Trophoblast cell (in vitro differentiated cells and primary cell): ENCODE measurements around the gene IPO9.
A peak's percentile ranks its signal among the peaks of the same experiment; 100 is the strongest.

Source experiments
- DNase-seq, 2 donors: peaks; one replicate each; pipeline ENCODE4 v3.0.0-alpha.2; 2016
- H2AFZ ChIP-seq: 2 replicates; pipeline ENCODE4 v1.6.1; 2013; ENCODE audit warnings: low read length, moderate library complexity, mild to moderate bottlenecking; ENCODE audit not compliant: insufficient read depth, poor library complexity
- H2AK5ac ChIP-seq: 2 replicates; pipeline ENCODE4 v1.6.1; 2013; ENCODE audit warnings: mild to moderate bottlenecking, low read length
- H2BK120ac ChIP-seq: 2 replicates; pipeline ENCODE4 v1.6.1; 2013; ENCODE audit warnings: low read length, mild to moderate bottlenecking, moderate library complexity; ENCODE audit not compliant: insufficient read depth, poor library complexity
- H2BK12ac ChIP-seq: 2 replicates; pipeline ENCODE4 v1.6.1; 2013; ENCODE audit warnings: mild to moderate bottlenecking, low read length, moderate library complexity
- H2BK5ac ChIP-seq: 2 replicates; pipeline ENCODE4 v1.6.1; 2013; ENCODE audit warnings: low read length, low read depth, moderate library complexity, mild to moderate bottlenecking; ENCODE audit not compliant: poor library complexity
- H3K14ac ChIP-seq: 2 replicates; pipeline ENCODE4 v1.6.1; 2013; ENCODE audit warnings: mild to moderate bottlenecking, low read length
- H3K18ac ChIP-seq: 2 replicates; pipeline ENCODE4 v1.6.1; 2013; ENCODE audit warnings: mild to moderate bottlenecking, low read length
- H3K23ac ChIP-seq: 2 replicates; pipeline ENCODE4 v1.6.1; 2013; ENCODE audit warnings: low read length
- H3K27ac ChIP-seq: 2 replicates; pipeline ENCODE4 v1.5.1; 2013; ENCODE audit warnings: low read depth, mild to moderate bottlenecking, inconsistent platforms, low read length, moderate library complexity
- H3K27me3 ChIP-seq: 2 replicates; pipeline ENCODE4 v1.6.1; 2013; ENCODE audit warnings: inconsistent platforms, mild to moderate bottlenecking, low read length, moderate library complexity; ENCODE audit not compliant: insufficient read depth
- H3K36me3 ChIP-seq, 2 experiments: 1 replicate in 1 of 2; 2 replicates in 1 of 2; pipeline ENCODE4 v1.6.1; 2013; ENCODE audit warnings: low read length in 2 of 2, mild to moderate bottlenecking in 2 of 2, moderate library complexity in 1 of 2; ENCODE audit not compliant: insufficient read depth in 2 of 2, control insufficient read depth in 1 of 2
- H3K4ac ChIP-seq: 2 replicates; pipeline ENCODE4 v1.6.1; 2013; ENCODE audit warnings: low read depth, mild to moderate bottlenecking, low read length, moderate library complexity
- H3K4me1 ChIP-seq, 2 experiments: 1 replicate in 1 of 2; 2 replicates in 1 of 2; pipeline ENCODE4 v1.6.1; 2013; ENCODE audit warnings: low read length in 2 of 2, mild to moderate bottlenecking in 2 of 2, moderate library complexity in 1 of 2; ENCODE audit not compliant: insufficient read depth in 2 of 2, control insufficient read depth in 1 of 2
- H3K4me2 ChIP-seq: 2 replicates; pipeline ENCODE4 v1.6.1; 2013; ENCODE audit warnings: inconsistent platforms, mild to moderate bottlenecking, low read length, moderate library complexity
- H3K4me3 ChIP-seq: 2 replicates; pipeline ENCODE4 v1.5.1; 2013; ENCODE audit warnings: mild to moderate bottlenecking, low read depth, low read length, inconsistent platforms
- H3K79me1 ChIP-seq: one replicate; pipeline ENCODE4 v1.6.1; 2013; ENCODE audit warnings: low read length
- H3K79me2 ChIP-seq: 2 replicates; pipeline ENCODE4 v1.6.1; 2013; ENCODE audit warnings: low read length, mild to moderate bottlenecking; ENCODE audit not compliant: control insufficient read depth, insufficient read depth, poor library complexity
- H3K9ac ChIP-seq: 2 replicates; pipeline ENCODE4 v1.6.1; 2013; ENCODE audit warnings: mild to moderate bottlenecking, low read length
- H3K9me3 ChIP-seq: 2 replicates; pipeline ENCODE4 v1.6.1; 2013; ENCODE audit warnings: low read depth, mild to moderate bottlenecking, control low read depth, inconsistent platforms, low read length; ENCODE audit not compliant: insufficient read depth
- H4K12ac ChIP-seq: 2 replicates; pipeline ENCODE4 v1.6.1; 2013; ENCODE audit warnings: low read depth, mild to moderate bottlenecking, low read length, moderate library complexity
- H4K8ac ChIP-seq: 2 replicates; pipeline ENCODE4 v1.6.1; 2013; ENCODE audit warnings: low read depth, mild to moderate bottlenecking, low read length, moderate library complexity
- H4K91ac ChIP-seq: one replicate; pipeline ENCODE4 v1.6.1; 2013; ENCODE audit warnings: low read depth, mild to moderate bottlenecking, low read length, moderate library complexity
- WGBS: extraction: QIAGEN DNeasy Blood & Tissue Kit; methylation state at CpG from one replicate; pipeline ENCODE4 v1.1.7; 2013; ENCODE audit warnings: missing lambda C conversion rate; ENCODE audit not compliant: insufficient read length, insufficient coverage; ENCODE audit errors: extremely low coverage; 5-methylcytosine and 5-hydroxymethylcytosine counted together

Gene IPO9

DNA sequence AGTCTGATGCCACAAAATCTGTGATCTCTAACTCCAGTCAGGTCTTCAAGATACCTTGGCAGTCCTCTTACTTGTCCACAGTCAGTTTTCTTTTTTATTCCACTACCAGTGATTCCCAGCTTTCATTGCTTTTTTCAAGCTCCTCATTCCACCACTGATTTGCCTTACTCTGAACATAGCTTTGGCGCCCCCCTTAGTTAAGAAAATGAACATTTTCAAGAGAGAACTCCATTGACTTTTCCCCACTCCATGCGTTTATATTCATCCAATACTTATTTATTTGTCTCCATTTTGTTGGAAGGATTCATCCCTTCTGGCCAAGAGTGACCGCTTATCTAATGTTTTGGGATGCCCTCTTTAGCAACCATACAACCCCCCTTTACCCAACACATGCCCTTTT, 33.9 kb upstream of the IPO9 start:
- Histone ChIP-seq H3K9me3 (no peaks in the 10 kb centered on the region), H3K27ac (no peak overlapping the region), H2BK12ac (no peak overlapping the region), H3K9ac (no peak overlapping the region), H4K8ac (no peak overlapping the region), H3K4me3 (no peak overlapping the region), H2AFZ (no peak overlapping the region), H3K14ac (no peak overlapping the region), H3K4me2 (no peak overlapping the region), H3K79me1 (no peaks in the 10 kb centered on the region), H3K4me1 (peaks cover 0 to 2% of the 10 kb centered on the region in 2 experiments), H2AK5ac (no peak overlapping the region), H3K4ac (no peak overlapping the region), H3K18ac (no peak overlapping the region), H3K36me3 (peaks cover 33 to 49% of the 10 kb centered on the region in 2 experiments), H2BK120ac (no peak overlapping the region), H3K23ac (no peak overlapping the region), H3K27me3 (no peaks in the 10 kb centered on the region), H3K79me2 (no peaks in the 10 kb centered on the region), H4K91ac (no peak overlapping the region), H4K12ac (no peak overlapping the region), H2BK5ac (no peak overlapping the region)
- WGBS = no CpG with 5 or more reads among the region's 3 CpGs
- DNase-seq = no peak

DNA sequence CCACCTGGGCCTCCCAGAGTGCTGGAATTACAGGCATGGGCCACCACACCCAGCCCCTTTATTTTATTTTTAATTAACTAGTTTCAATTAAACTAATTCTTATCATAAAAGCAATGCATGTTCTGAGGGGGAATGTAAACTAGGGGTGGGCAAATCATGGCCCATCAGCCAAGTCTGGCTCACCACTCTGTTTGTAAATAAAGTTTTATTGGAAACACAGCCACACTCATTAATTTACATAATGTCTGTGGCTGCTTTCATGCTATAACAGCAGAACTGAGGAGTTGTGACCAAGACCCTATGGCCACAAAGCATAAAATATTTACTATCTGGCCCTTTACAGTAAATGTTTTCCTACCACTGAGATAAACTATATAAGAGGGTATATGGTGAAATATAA, 28.7 kb upstream of the IPO9 start:
- Histone ChIP-seq H2BK5ac (no peak overlapping the region), H3K14ac (no peak overlapping the region), H3K36me3 (peaks cover 20 to 24% of the 10 kb centered on the region in 2 experiments), H2AK5ac (no peak overlapping the region), H3K4me2 (no peak overlapping the region), H3K4me1 (no peaks in the 10 kb centered on the region), H4K8ac (no peak overlapping the region), H3K79me1 (no peaks in the 10 kb centered on the region), H4K91ac (no peak overlapping the region), H3K27me3 (no peaks in the 10 kb centered on the region), H3K79me2 (no peaks in the 10 kb centered on the region), H2BK120ac (no peak overlapping the region), H4K12ac (no peak overlapping the region), H3K18ac (no peak overlapping the region), H3K4me3 (no peak overlapping the region), H3K4ac (no peak overlapping the region), H3K27ac (no peak overlapping the region), H3K23ac (no peak overlapping the region), H2BK12ac (no peak overlapping the region), H3K9ac (no peak overlapping the region), H3K9me3 (no peaks in the 10 kb centered on the region), H2AFZ (no peak overlapping the region)
- DNase-seq = no peak

DNA sequence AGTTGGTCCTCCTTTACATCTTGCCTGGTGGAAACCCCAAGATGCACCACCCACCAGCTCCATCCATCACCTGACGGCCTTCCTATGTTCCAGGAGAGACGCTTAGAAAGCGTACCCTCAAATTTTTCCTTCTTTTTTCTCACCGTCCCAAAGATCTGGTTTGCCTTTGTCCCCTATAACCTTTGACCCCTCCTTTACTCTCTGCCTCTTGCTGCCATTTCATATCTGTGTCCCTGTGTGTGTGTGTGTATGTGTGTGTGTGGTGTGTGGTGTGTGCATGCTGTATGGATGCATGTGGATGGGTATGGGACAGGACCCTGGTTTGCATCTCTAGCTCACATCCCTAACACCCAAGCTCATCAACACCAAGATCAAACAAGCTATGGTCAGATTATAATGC, 22.2 kb upstream of the IPO9 start:
- Histone ChIP-seq H4K8ac (no peak overlapping the region), H3K18ac (no peak overlapping the region), H3K4me3 (no peak overlapping the region), H3K79me2 (no peaks in the 10 kb centered on the region), H4K12ac (no peak overlapping the region), H3K79me1 (no peaks in the 10 kb centered on the region), H3K27ac (no peak overlapping the region), H3K4me2 (no peak overlapping the region), H3K4me1 (no peaks in the 10 kb centered on the region), H3K9ac (no peak overlapping the region), H3K9me3 (no peaks in the 10 kb centered on the region), H2BK12ac (no peak overlapping the region), H3K23ac (peak overlapping the region; percentile 83), H3K36me3 (peaks cover 44 to 76% of the 10 kb centered on the region in 2 experiments), H2AFZ (no peak overlapping the region), H3K4ac (no peak overlapping the region), H4K91ac (no peak overlapping the region), H2AK5ac (no peak overlapping the region), H3K27me3 (no peaks in the 10 kb centered on the region), H3K14ac (no peak overlapping the region), H2BK5ac (no peak overlapping the region), H2BK120ac (no peak overlapping the region)
- DNase-seq = no peak
- WGBS = no CpG with 5 or more reads among the region's 4 CpGs

DNA sequence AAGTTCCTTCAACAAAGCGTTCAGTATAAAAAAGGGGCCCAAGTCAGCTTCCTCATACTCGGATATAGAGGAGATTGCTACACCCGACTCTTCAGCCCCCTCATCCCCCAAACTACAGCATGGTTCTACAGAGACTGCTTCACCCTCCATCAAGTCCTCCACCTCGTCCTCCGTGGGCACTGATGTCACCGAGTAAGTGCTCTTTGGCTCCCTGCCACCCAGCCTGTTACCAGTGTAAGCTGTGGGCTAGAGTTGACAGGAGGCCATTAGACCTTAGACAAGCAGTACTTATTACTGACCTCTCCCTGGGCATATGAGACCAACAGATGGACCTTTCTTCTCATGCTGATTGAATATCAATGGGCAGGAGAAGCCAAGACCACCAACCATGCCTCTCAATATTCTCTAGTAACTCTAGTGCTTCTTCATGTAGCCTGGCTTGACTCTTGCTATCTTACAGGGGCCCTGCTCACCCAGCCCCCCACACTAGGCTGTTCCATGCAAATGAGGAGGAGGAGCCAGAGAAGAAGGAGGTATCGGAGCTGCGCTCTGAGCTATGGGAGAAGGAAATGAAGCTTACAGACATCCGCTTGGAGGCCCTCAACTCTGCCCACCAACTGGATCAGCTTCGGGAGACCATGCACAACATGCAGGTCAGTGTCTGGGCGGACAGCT, 20.9 kb upstream of the IPO9 start:
- Histone ChIP-seq H3K4me2 (no peak overlapping the region), H3K36me3 (peaks cover 50 to 87% of the 10 kb centered on the region in 2 experiments), H3K9ac (no peak overlapping the region), H4K8ac (no peak overlapping the region), H3K4me1 (no peaks in the 10 kb centered on the region), H3K27ac (no peak overlapping the region), H4K91ac (no peak overlapping the region), H4K12ac (no peak overlapping the region), H3K18ac (no peak overlapping the region), H2BK120ac (no peak overlapping the region), H3K79me1 (no peaks in the 10 kb centered on the region), H2AK5ac (no peak overlapping the region), H3K9me3 (no peaks in the 10 kb centered on the region), H2BK5ac (no peak overlapping the region), H3K79me2 (no peaks in the 10 kb centered on the region), H3K27me3 (no peaks in the 10 kb centered on the region), H2AFZ (no peak overlapping the region), H3K4ac (no peak overlapping the region), H3K23ac (no peak overlapping the region), H2BK12ac (no peak overlapping the region), H3K4me3 (no peak overlapping the region), H3K14ac (no peak overlapping the region)
- DNase-seq = no peak
- WGBS = no CpG with 5 or more reads among the region's 11 CpGs
